ENCODE data around the gene VRK1. TPM values are rescaled to one million over a fixed set of nuclear protein-coding genes. Genes with fewer than 3 reads are reported as not detected.

Gene VRK1
- total RNA-seq, 1 experiment from 2014 or later: 67.3 TPM

- TF ChIP-seq ERG (CRISPR knock-in tag; IDR thresholded peaks at IDR 0.05) (no peak), SMAD4 (CRISPR knock-in tag; IDR thresholded peaks at IDR 0.05) (no peak)
These were observed 45.7 kb upstream of the VRK1 start (continued) for GRCh38 chr14:96751505-96751904.

GRCh38 chr14:96752125-96752524 is 45.1 kb upstream of the VRK1 start:
- POLR2A ChIA-PET: no interaction called here
- no peak for DNase-seq (ENCODE audit: low spot score)
- no peak overlapping the region for H3K4me3 Mint-ChIP-seq
- no peak overlapping the region for H3K27ac Mint-ChIP-seq
- no peaks in the 10 kb centered on the region for H3K36me3 Mint-ChIP-seq
- no peaks in the 10 kb centered on the region for H3K27me3 Mint-ChIP-seq (ENCODE audit: low read depth)
- CTCF ChIA-PET: interaction anchor here (1.2 kb wide), 1 partner anchor 11 kb away, joined by 4 read pairs; no protein-coding TSS in a partner anchor
- H3K4me1 Mint-ChIP-seq: no peaks in the 10 kb centered on the region
- TF ChIP-seq STAT6 (CRISPR knock-in tag; conservative IDR thresholded peaks at IDR 0.05; ENCODE audit: low read depth): no peak
- TF ChIP-seq ERG (CRISPR knock-in tag; IDR thresholded peaks at IDR 0.05): no peak
- ATAC-seq: no peak
- no peaks in the 10 kb centered on the region for H3K9me3 Mint-ChIP-seq

- H3K27me3 Mint-ChIP-seq (ENCODE audit: low read depth): no peaks in the 10 kb centered on the region
- H3K4me3 Mint-ChIP-seq: no peak overlapping the region
- ChIA-PET CTCF (interaction anchor here (1.2 kb wide), 1 partner anchor 11 kb away, joined by 4 read pairs; no protein-coding TSS in a partner anchor), POLR2A (no interaction called here)
- no peaks in the 10 kb centered on the region for H3K4me1 Mint-ChIP-seq
- ATAC-seq: no peak
- no peaks in the 10 kb centered on the region for H3K36me3 Mint-ChIP-seq
- TF ChIP-seq IRF1 (CRISPR knock-in tag; IDR thresholded peaks at IDR 0.05) (no peak), ATF1 (CRISPR knock-in tag; IDR thresholded peaks at IDR 0.05) (no peak), FOXJ3 (CRISPR knock-in tag; IDR thresholded peaks at IDR 0.05; ENCODE audit: borderline replicate concordance) (no peak), ZNF532 (CRISPR knock-in tag; IDR thresholded peaks at IDR 0.05; ENCODE audit: borderline replicate concordance) (no peak), ATF3 (CRISPR knock-in tag; conservative IDR thresholded peaks at IDR 0.05) (no peak), ZNF671 (CRISPR knock-in tag; IDR thresholded peaks at IDR 0.05) (no peak), ZBTB43 (CRISPR knock-in tag; IDR thresholded peaks at IDR 0.05) (no peak), ZNF317 (CRISPR knock-in tag; IDR thresholded peaks at IDR 0.05; ENCODE audit: borderline replicate concordance, low read depth) (no peak)
- no peak overlapping the region for H3K27ac Mint-ChIP-seq
- DNase-seq (ENCODE audit: low spot score): no peak
- no peaks in the 10 kb centered on the region for H3K9me3 Mint-ChIP-seq
These were observed 44.6 kb upstream of the VRK1 start for GRCh38 chr14:96752594-96752993.

Measured in WTC11 (cell line).